SK-N-SH (cell line): ENCODE data around the gene CNIH2. TPM values are rescaled to one million over a fixed set of nuclear protein-coding genes. Genes with fewer than 3 reads are reported as not detected.

Source experiments
- CTCF ChIA-PET: fragments of 300-600, 350-600 bp; formaldehyde crosslinking; extraction: SDS; loops from one replicate; lab custom pipeline; 2021; lab: Yijun Ruan, JAX
- POLR2A ChIA-PET: fragments of 350-600 bp; sonication (Branson Sonifier 250); formaldehyde crosslinking; extraction: SDS; loops from one replicate; lab custom pipeline; 2020; ENCODE audit warnings: antibody characterized with exemption, inconsistent platforms; lab: Yijun Ruan, JAX
- DNase-seq: peaks from one replicate; pipeline ENCODE4 v3.0.0; 2012
- H2AFZ ChIP-seq: fragments of 200-600 bp; sonication (generic); 2 replicates; pipeline ENCODE4 v1.8.1; 2016; ENCODE audit warnings: antibody characterized with exemption, mild to moderate bottlenecking, low read depth
- H3F3A ChIP-seq: fragments of 200-600 bp; sonication (generic); replicated peaks from 2 replicates; pipeline ENCODE3; 2016; ENCODE audit warnings: antibody characterized with exemption, mild to moderate bottlenecking; ENCODE audit not compliant: insufficient read depth
- H3K27ac ChIP-seq, 2 experiments: fragments of 200-500 bp in 1 of 2; fragments of 200-600 bp in 1 of 2; sonication (Bioruptor generic) in 1 of 2; sonication (generic), shearing (Covaris generic) in 1 of 2; 2 replicates each; pipeline versions ENCODE4 v1.5.1 to v1.6.1; 2014 to 2016; ENCODE audit warnings: low read depth in 2 of 2, inconsistent platforms in 1 of 2, low read length in 1 of 2, mild to moderate bottlenecking in 1 of 2, mixed read lengths in 1 of 2
- H3K27me3 ChIP-seq: fragments of 200-600 bp; sonication (generic), shearing (Covaris generic); 2 replicates; pipeline ENCODE4 v1.6.1; 2016; ENCODE audit warnings: mixed run types; ENCODE audit not compliant: insufficient read depth
- H3K36me3 ChIP-seq, 2 experiments: fragments of 200-500 bp in 1 of 2; fragments of 200-600 bp in 1 of 2; sonication (Bioruptor generic) in 1 of 2; sonication (generic) in 1 of 2; replicated peaks in 1 of 2; 2 replicates each; pipeline versions ENCODE3 to v1.5.1; 2014 to 2016; ENCODE audit warnings: low read length in 1 of 2, mild to moderate bottlenecking in 1 of 2; ENCODE audit not compliant: insufficient read depth in 2 of 2, control insufficient read depth in 1 of 2
- H3K4me1 ChIP-seq, 2 experiments: fragments of 200-500 bp in 1 of 2; fragments of 200-600 bp in 1 of 2; sonication (Bioruptor generic) in 1 of 2; sonication (generic), shearing (Covaris generic) in 1 of 2; 2 replicates each; pipeline versions ENCODE4 v1.5.1 to v1.6.1; 2014 to 2016; ENCODE audit warnings: low read depth in 1 of 2, low read length in 1 of 2, mixed run types in 1 of 2; ENCODE audit not compliant: insufficient read depth in 2 of 2, control insufficient read depth in 1 of 2
- H3K4me2 ChIP-seq: fragments of 200-600 bp; sonication (generic), shearing (Covaris generic); 2 replicates; pipeline ENCODE4 v1.6.1; 2017; ENCODE audit warnings: mixed run types
- H3K4me3 ChIP-seq, 2 experiments: fragments of 200-500 bp in 1 of 2; fragments of 200-600 bp in 1 of 2; sonication (Bioruptor generic) in 1 of 2; sonication (generic), shearing (Covaris generic) in 1 of 2; 2 replicates each; pipeline versions ENCODE4 v1.5.1 to v1.8.1; 2014 to 2016; ENCODE audit warnings: low read depth in 2 of 2, inconsistent platforms in 1 of 2, low read length in 1 of 2, mild to moderate bottlenecking in 1 of 2, mixed read lengths in 1 of 2, moderate library complexity in 1 of 2
- H3K79me2 ChIP-seq: fragments of 200-600 bp; sonication (generic); 2 replicates; pipeline ENCODE4 v1.8.1; 2017; ENCODE audit warnings: mild to moderate bottlenecking; ENCODE audit not compliant: insufficient read depth
- H3K9ac ChIP-seq: fragments of 200-600 bp; sonication (generic); 2 replicates; pipeline ENCODE4 v1.6.1; 2017; ENCODE audit warnings: mixed run types
- H3K9me2 ChIP-seq: fragments of 200-600 bp; sonication (generic); 2 replicates; pipeline ENCODE4 v1.6.1; 2017; ENCODE audit warnings: mixed run types
- H3K9me3 ChIP-seq: fragments of 200-600 bp; sonication (generic); 2 replicates; pipeline ENCODE4 v1.6.1; 2017; ENCODE audit warnings: mixed run types, mild to moderate bottlenecking, moderate library complexity
- H4K20me1 ChIP-seq: fragments of 200-600 bp; sonication (generic); 2 replicates; pipeline ENCODE4 v1.6.1; 2017; ENCODE audit warnings: mild to moderate bottlenecking, mixed run types; ENCODE audit not compliant: insufficient read depth
- ELF1 ChIP-seq: IDR thresholded peaks from 2 replicates; pipeline ENCODE4 v1.4.0; 2012
- EP300 ChIP-seq, 2 experiments: IDR thresholded peaks; 2 replicates each; pipeline versions ENCODE4 v1.4.0 to v1.6.1; 2012; ENCODE audit warnings: borderline replicate concordance in 1 of 2, low read depth in 1 of 2, low read length in 1 of 2
- EZH2phosphoT487 ChIP-seq: fragments of 200-600 bp; sonication (generic); IDR thresholded peaks from 2 replicates; pipeline ENCODE4 v1.6.1; 2017; ENCODE audit warnings: low read depth, mixed run types, mild to moderate bottlenecking, antibody characterized with exemption, moderate library complexity, borderline replicate concordance
- FOSL2 ChIP-seq: IDR thresholded peaks from 2 replicates; pipeline ENCODE4 v1.4.0; 2012; ENCODE audit warnings: low read depth, mild to moderate bottlenecking, moderate library complexity, borderline replicate concordance
- GATA2 ChIP-seq: sonication (generic); formaldehyde crosslinking; IDR thresholded peaks from 2 replicates; pipeline ENCODE4 v1.5.0; 2020; ENCODE audit warnings: mild to moderate bottlenecking, missing genetic modification reagents
- JUND ChIP-seq: IDR thresholded peaks from 2 replicates; pipeline ENCODE4 v1.4.0; 2012
- MAX ChIP-seq: IDR thresholded peaks from 2 replicates; pipeline ENCODE4 v1.4.0; 2012; ENCODE audit warnings: low read depth
- MXI1 ChIP-seq: IDR thresholded peaks from 2 replicates; pipeline ENCODE4 v1.6.1; 2012; ENCODE audit warnings: mild to moderate bottlenecking, low read depth, low read length, improper control_type of control experiment
- NRF1 ChIP-seq: IDR thresholded peaks from 2 replicates; pipeline ENCODE4 v1.6.1; 2012; ENCODE audit warnings: low read depth, mild to moderate bottlenecking, low read length
- PBX3 ChIP-seq: IDR thresholded peaks from 2 replicates; pipeline ENCODE4; 2012
- POLR2AphosphoS5 ChIP-seq: IDR thresholded peaks from 2 replicates; pipeline ENCODE4 v1.6.1; 2012; ENCODE audit warnings: low read depth, low read length
- RFX5 ChIP-seq: IDR thresholded peaks from 2 replicates; pipeline ENCODE4 v1.6.1; 2012; ENCODE audit warnings: mild to moderate bottlenecking, improper control_type of control experiment, low read length
- RXRA ChIP-seq: IDR thresholded peaks from 2 replicates; pipeline ENCODE4 v1.4.0; 2012; ENCODE audit warnings: low read depth, mild to moderate bottlenecking, borderline replicate concordance
- SIN3A ChIP-seq: IDR thresholded peaks from 2 replicates; pipeline ENCODE4 v1.6.1; 2012; ENCODE audit warnings: low read depth, mild to moderate bottlenecking, low read length, moderate library complexity, borderline replicate concordance
- TEAD4 ChIP-seq: IDR thresholded peaks from 2 replicates; pipeline ENCODE4 v1.4.0; 2012; ENCODE audit warnings: mild to moderate bottlenecking, borderline replicate concordance; ENCODE audit not compliant: insufficient read depth
- USF1 ChIP-seq: IDR thresholded peaks from 2 replicates; pipeline ENCODE4 v1.4.0; 2012; ENCODE audit warnings: low read depth, borderline replicate concordance
- ZBTB33 ChIP-seq: IDR thresholded peaks from 2 replicates; pipeline ENCODE4 v1.4.0; 2012; ENCODE audit warnings: low read depth, borderline replicate concordance
- WGBS: methylation state at CpG from one replicate; pipeline ENCODE4 v1.1.6; 2017; ENCODE audit warnings: low lambda C conversion rate; 5-methylcytosine and 5-hydroxymethylcytosine counted together
- polyA plus RNA-seq, 3 experiments: library from polyadenylated mRNA; depleted of rRNA; stranded (reverse); fragments of >200 nt; gene quantifications; 2 replicates each; pipeline ENCODE4 v1.2.3, GENCODE V29; 2012
- TF ChIP-seq, protein P1 (sequence below): fragments of 150-350 bp; IDR thresholded peaks from 2 replicates; pipeline ENCODE4 v1.6.1; 2017; ENCODE audit warnings: antibody characterized with exemption, low read length, low read depth, borderline replicate concordance

Gene CNIH2
- polyA plus RNA-seq, 1 of the 3 experiments (the other 2 are of a cell fraction), result 11.8 TPM

DNA sequence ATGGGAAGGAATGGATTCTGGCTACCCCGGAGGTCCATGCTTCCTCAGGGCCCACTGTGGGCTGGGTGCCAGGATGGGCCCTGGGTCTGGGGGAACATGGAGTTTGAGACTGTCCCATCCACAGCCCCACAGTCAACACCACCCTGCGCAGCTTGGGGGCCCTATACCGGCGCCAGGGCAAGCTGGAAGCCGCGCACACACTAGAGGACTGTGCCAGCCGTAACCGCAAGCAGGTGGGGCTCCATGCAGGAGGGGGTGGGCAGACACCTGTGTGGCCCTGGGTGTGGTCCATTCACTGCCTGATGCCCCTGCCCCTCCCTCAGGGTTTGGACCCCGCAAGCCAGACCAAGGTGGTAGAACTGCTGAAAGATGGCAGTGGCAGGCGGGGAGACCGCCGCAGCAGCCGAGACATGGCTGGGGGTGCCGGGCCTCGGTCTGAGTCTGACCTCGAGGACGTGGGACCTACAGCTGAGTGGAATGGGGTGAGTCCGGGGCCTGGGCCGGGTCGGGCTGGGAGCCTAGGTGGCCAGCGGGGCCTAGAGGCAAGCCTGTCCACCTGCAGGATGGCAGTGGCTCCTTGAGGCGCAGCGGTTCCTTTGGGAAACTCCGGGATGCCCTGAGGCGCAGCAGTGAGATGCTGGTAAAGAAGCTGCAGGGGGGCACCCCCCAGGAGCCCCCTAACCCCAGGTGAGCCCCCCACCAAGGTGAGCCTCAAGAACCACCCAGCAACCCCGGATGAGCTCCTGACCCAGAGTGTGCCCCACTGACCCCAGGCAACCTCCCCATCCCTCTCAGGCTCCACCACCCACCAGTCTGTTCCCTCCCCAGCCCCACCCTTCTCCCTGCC is 12.2 kb upstream of the CNIH2 start:
- Histone ChIP-seq H3K36me3 (peaks cover 15 to 51% of the 10 kb centered on the region in 2 experiments), H3K4me1 (peaks cover 11 to 14% of the 10 kb centered on the region in 2 experiments; a peak in 2 of 4 replicates), H3K79me2 (peaks cover 21% of the 10 kb centered on the region), H3K9ac (no peak overlapping the region), H4K20me1 (no peaks in the 10 kb centered on the region; the same call in 1 of the 2 replicates), H3K4me3 (no peak overlapping the region), H3K27ac (no peak overlapping the region; a peak in 1 of 4 replicates), H3K27me3 (no peaks in the 10 kb centered on the region), H3K4me2 (no peak overlapping the region), H3F3A (peaks cover 16% of the 10 kb centered on the region), H2AFZ (no peak overlapping the region), H3K9me3 (no peaks in the 10 kb centered on the region), H3K9me2 (no peaks in the 10 kb centered on the region)
- ChIA-PET POLR2A (interaction anchor here (0.6 to 1.3 kb wide), 2 partner anchors 10 to 17 kb away, joined by 3 read pairs; no protein-coding TSS in a partner anchor), CTCF (interaction anchor here (0.6 to 9.4 kb wide), 12 partner anchors 8 to 44 kb away, joined by 3 to 111 read pairs (median 4); partner anchors contain the start of genes CNIH2 and TMEM151A)
- TF ChIP-seq EZH2phosphoT487, result no peak
- no peak for TF ChIP-seq NRF1
- no peak for TF ChIP-seq ELF1
- no peak for TF ChIP-seq JUND
- TF ChIP-seq SIN3A, result no peak
- no peak for TF ChIP-seq TEAD4
- no peak for TF ChIP-seq RXRA
- TF ChIP-seq GATA2 (CRISPR knock-in tag), result no peak
- TF ChIP-seq EP300 (IDR thresholded peaks at IDR 0.05; ENCODE audit: borderline replicate concordance in 1 of 2, low read depth in 1 of 2, low read length in 1 of 2), result no peak
- TF ChIP-seq RFX5, result no peak
- no peak for TF ChIP-seq MAX
- no peak for TF ChIP-seq PBX3
- DNase-seq, result no peak
- 96% methylated on average over 14 of the region's 26 CpGs for WGBS

DNA sequence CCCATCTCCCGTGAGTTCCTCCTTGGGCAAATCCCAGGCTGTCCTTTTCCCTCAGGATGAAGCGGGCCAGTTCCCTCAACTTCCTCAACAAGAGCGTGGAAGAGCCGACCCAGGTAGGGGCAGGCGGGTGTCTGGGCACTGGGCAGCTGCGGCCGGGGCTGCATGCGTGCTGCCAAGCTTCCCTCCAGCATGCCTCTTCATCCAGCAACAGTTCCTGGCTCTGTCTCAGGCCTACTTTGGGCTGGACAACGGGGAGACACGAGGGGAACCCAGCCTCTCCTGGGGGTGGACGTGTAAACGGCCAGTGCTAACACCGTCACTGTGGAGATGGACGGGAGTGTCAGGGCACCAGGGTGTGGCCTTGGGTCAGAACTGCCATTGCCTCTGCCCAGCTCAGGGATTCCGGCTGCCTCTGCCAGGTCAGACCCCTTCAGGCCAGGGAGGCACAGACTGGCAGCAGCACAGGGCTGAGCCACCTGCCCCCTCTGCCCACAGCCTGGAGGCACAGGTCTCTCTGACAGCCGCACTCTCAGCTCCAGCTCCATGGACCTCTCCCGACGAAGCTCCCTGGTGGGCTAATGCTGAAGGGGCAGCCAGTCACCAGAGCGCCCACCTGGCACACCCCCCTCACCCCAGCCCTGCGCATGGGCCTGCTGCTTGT is 11.5 kb upstream of the CNIH2 start:
- no peaks in the 10 kb centered on the region for H3K9me2 ChIP-seq
- peak overlapping the region; percentile 75 to 84 for H3K27ac ChIP-seq
- peaks cover 10 to 44% of the 10 kb centered on the region in 2 experiments for H3K36me3 ChIP-seq
- POLR2A ChIA-PET, result interaction anchor here (0.6 to 2.3 kb wide), 4 partner anchors 11 to 877 kb away, joined by 3 to 6 read pairs (median 3); partner anchors contain the start of gene RIN1
- no peaks in the 10 kb centered on the region for H3K9me3 ChIP-seq
- H3K4me2 ChIP-seq, result peak overlapping the region; percentile 96
- H3K4me3 ChIP-seq, result peak overlapping the region; percentile 72 to 89
- H3K4me1 ChIP-seq, result peaks cover 11 to 14% of the 10 kb centered on the region in 2 experiments; a peak in 2 of 4 replicates
- DNase-seq, result no peak
- H3K9ac ChIP-seq, result peak overlapping the region; percentile 8; the same call in 1 of the 2 replicates
- H3F3A ChIP-seq, result peaks cover 16% of the 10 kb centered on the region
- WGBS, result 85% methylated on average over 14 of the region's 20 CpGs
- H3K79me2 ChIP-seq, result peaks cover 29% of the 10 kb centered on the region
- no peaks in the 10 kb centered on the region for H3K27me3 ChIP-seq
- CTCF ChIA-PET, result interaction anchor here (1.0 to 9.4 kb wide), 8 partner anchors 13 to 68 kb away, joined by 3 to 111 read pairs (median 4); partner anchors contain the start of genes CNIH2 and YIF1A
- no peak overlapping the region for H2AFZ ChIP-seq
- no peaks in the 10 kb centered on the region; the same call in 1 of the 2 replicates for H4K20me1 ChIP-seq
- TF ChIP-seq PBX3 (no peak), POLR2AphosphoS5 (no peak), FOSL2 (no peak), ZBTB33 (no peak), TEAD4 (no peak), MXI1 (no peak), USF1 (no peak)
- TF ChIP-seq, protein P1, sequence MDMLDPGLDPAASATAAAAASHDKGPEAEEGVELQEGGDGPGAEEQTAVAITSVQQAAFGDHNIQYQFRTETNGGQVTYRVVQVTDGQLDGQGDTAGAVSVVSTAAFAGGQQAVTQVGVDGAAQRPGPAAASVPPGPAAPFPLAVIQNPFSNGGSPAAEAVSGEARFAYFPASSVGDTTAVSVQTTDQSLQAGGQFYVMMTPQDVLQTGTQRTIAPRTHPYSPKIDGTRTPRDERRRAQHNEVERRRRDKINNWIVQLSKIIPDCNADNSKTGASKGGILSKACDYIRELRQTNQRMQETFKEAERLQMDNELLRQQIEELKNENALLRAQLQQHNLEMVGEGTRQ, result no peak
